H1 (cell line): ENCODE results near the gene RBBP8. TPM values are rescaled to one million over a fixed set of nuclear protein-coding genes. Genes with fewer than 3 reads are reported as not detected.

Source experiments
- ASH2L ChIP-seq: fragments of 200-600, 300-600 bp; sonication (generic); IDR thresholded peaks from one replicate; pipeline ENCODE4 v1.7.1; 2017; ENCODE audit warnings: low read length
- BCL11A ChIP-seq, 2 experiments: IDR thresholded peaks; one replicate each; pipeline ENCODE4 v1.6.1; 2011; ENCODE audit warnings: low read depth in 2 of 2, low read length in 2 of 2, mild to moderate bottlenecking in 2 of 2
- CREB1 ChIP-seq: IDR thresholded peaks from 2 replicates; pipeline ENCODE4 v1.6.1; 2012; ENCODE audit warnings: inconsistent platforms
- CTBP2 ChIP-seq: IDR thresholded peaks from 2 replicates; pipeline ENCODE4 v1.7.0; 2011; ENCODE audit warnings: borderline replicate concordance, mild to moderate bottlenecking, moderate library complexity, mixed read lengths, low read length; ENCODE audit not compliant: insufficient read depth, insufficient read length
- CTCF ChIP-seq, 3 experiments: IDR thresholded peaks; 1 replicate in 2 of 3; 2 replicates in 1 of 3; pipeline versions ENCODE4 v1.5.1 to v1.6.1; 2011; ENCODE audit warnings: low read length in 3 of 3, mild to moderate bottlenecking in 3 of 3, inconsistent platforms in 2 of 3, low read depth in 1 of 3, moderate library complexity in 1 of 3; ENCODE audit not compliant: insufficient read depth in 1 of 3; ENCODE audit errors: control extremely low read depth in 1 of 3
- NRF1 ChIP-seq: IDR thresholded peaks from 2 replicates; pipeline ENCODE4 v1.6.1; 2011; ENCODE audit warnings: mild to moderate bottlenecking, low read depth, low read length, improper control_type of control experiment
- SP4 ChIP-seq: IDR thresholded peaks from 2 replicates; pipeline ENCODE4 v1.6.1; 2012; ENCODE audit warnings: low read length, inconsistent platforms
- TAF1 ChIP-seq: IDR thresholded peaks from 2 replicates; pipeline ENCODE4 v1.6.1; 2011; ENCODE audit warnings: mild to moderate bottlenecking, low read depth, low read length
- polyA plus RNA-seq, 7 experiments: library from polyadenylated mRNA; depleted of rRNA in 3 of 7; stranded (reverse) in 5 of 7; unstranded in 2 of 7; fragments of >200 nt in 5 of 7; fragments of 200-250 nt in 2 of 7; gene quantifications; 1 replicate in 5 of 7; 2 replicates in 1 of 7; 4 replicates in 1 of 7; pipeline versions ENCODE4 v1.2.1 to v1.2.3, GENCODE V29; 2011 to 2013; ENCODE audit warnings: missing spikeins in 2 of 7, mixed read lengths in 2 of 7
- total RNA-seq: library from RNA; stranded (reverse); fragmentation: NEBNext Ultra II Directional; extraction: Animal tissue kit (Norgen Biotek cat#: 25700); gene quantifications from 2 replicates; pipeline ENCODE4 v1.2.1, GENCODE V29; 2021
- TF ChIP-seq, protein P1 (sequence below): fragments of 300-600 bp; sonication (generic); IDR thresholded peaks from 2 replicates; pipeline ENCODE4 v1.7.1; 2012; ENCODE audit warnings: low read length, moderate library complexity, mild to moderate bottlenecking, inconsistent platforms; ENCODE audit not compliant: insufficient replicate concordance

Gene RBBP8
- total and polyA plus RNA-seq, 2 of the 8 experiments (the other 6 are each of a cell fraction or from before 2014, with no cell fraction given), result 16.1 to 65.8 TPM

- TF ChIP-seq, protein P1, sequence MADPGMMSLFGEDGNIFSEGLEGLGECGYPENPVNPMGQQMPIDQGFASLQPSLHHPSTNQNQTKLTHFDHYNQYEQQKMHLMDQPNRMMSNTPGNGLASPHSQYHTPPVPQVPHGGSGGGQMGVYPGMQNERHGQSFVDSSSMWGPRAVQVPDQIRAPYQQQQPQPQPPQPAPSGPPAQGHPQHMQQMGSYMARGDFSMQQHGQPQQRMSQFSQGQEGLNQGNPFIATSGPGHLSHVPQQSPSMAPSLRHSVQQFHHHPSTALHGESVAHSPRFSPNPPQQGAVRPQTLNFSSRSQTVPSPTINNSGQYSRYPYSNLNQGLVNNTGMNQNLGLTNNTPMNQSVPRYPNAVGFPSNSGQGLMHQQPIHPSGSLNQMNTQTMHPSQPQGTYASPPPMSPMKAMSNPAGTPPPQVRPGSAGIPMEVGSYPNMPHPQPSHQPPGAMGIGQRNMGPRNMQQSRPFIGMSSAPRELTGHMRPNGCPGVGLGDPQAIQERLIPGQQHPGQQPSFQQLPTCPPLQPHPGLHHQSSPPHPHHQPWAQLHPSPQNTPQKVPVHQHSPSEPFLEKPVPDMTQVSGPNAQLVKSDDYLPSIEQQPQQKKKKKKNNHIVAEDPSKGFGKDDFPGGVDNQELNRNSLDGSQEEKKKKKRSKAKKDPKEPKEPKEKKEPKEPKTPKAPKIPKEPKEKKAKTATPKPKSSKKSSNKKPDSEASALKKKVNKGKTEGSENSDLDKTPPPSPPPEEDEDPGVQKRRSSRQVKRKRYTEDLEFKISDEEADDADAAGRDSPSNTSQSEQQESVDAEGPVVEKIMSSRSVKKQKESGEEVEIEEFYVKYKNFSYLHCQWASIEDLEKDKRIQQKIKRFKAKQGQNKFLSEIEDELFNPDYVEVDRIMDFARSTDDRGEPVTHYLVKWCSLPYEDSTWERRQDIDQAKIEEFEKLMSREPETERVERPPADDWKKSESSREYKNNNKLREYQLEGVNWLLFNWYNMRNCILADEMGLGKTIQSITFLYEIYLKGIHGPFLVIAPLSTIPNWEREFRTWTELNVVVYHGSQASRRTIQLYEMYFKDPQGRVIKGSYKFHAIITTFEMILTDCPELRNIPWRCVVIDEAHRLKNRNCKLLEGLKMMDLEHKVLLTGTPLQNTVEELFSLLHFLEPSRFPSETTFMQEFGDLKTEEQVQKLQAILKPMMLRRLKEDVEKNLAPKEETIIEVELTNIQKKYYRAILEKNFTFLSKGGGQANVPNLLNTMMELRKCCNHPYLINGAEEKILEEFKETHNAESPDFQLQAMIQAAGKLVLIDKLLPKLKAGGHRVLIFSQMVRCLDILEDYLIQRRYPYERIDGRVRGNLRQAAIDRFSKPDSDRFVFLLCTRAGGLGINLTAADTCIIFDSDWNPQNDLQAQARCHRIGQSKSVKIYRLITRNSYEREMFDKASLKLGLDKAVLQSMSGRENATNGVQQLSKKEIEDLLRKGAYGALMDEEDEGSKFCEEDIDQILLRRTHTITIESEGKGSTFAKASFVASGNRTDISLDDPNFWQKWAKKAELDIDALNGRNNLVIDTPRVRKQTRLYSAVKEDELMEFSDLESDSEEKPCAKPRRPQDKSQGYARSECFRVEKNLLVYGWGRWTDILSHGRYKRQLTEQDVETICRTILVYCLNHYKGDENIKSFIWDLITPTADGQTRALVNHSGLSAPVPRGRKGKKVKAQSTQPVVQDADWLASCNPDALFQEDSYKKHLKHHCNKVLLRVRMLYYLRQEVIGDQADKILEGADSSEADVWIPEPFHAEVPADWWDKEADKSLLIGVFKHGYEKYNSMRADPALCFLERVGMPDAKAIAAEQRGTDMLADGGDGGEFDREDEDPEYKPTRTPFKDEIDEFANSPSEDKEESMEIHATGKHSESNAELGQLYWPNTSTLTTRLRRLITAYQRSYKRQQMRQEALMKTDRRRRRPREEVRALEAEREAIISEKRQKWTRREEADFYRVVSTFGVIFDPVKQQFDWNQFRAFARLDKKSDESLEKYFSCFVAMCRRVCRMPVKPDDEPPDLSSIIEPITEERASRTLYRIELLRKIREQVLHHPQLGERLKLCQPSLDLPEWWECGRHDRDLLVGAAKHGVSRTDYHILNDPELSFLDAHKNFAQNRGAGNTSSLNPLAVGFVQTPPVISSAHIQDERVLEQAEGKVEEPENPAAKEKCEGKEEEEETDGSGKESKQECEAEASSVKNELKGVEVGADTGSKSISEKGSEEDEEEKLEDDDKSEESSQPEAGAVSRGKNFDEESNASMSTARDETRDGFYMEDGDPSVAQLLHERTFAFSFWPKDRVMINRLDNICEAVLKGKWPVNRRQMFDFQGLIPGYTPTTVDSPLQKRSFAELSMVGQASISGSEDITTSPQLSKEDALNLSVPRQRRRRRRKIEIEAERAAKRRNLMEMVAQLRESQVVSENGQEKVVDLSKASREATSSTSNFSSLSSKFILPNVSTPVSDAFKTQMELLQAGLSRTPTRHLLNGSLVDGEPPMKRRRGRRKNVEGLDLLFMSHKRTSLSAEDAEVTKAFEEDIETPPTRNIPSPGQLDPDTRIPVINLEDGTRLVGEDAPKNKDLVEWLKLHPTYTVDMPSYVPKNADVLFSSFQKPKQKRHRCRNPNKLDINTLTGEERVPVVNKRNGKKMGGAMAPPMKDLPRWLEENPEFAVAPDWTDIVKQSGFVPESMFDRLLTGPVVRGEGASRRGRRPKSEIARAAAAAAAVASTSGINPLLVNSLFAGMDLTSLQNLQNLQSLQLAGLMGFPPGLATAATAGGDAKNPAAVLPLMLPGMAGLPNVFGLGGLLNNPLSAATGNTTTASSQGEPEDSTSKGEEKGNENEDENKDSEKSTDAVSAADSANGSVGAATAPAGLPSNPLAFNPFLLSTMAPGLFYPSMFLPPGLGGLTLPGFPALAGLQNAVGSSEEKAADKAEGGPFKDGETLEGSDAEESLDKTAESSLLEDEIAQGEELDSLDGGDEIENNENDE, result no peak
- TF ChIP-seq SP4, result no peak
- TF ChIP-seq ASH2L, result no peak
- no peak for TF ChIP-seq BCL11A (IDR thresholded peaks at IDR 0.05; ENCODE audit: low read depth in 2 of 2, low read length in 2 of 2)
- no peak for TF ChIP-seq CTBP2
- TF ChIP-seq NRF1, result no peak
- no peak for TF ChIP-seq TAF1
- TF ChIP-seq CTCF (IDR thresholded peaks at IDR 0.05; ENCODE audit: control extremely low read depth in 1 of 3, insufficient read depth in 1 of 3, low read depth in 1 of 3, low read length in 3 of 3), result no peak
- TF ChIP-seq CREB1, result no peak
Observed at GRCh38 chr18:22946217-22946616, 13.1 kb downstream of the RBBP8 start (continued).
